GM23338 (cell line): ENCODE measurements around the gene MARCHF9. TPM values are rescaled to one million over a fixed set of nuclear protein-coding genes. Genes with fewer than 3 reads are reported as not detected.

Source experiments
- ATAC-seq: fragments of 200-7000 bp; cut with Tn5 transposase; 3 replicates; pipeline ENCODE4 v1.9.1; 2020
- DNase-seq: peaks from one replicate; pipeline ENCODE4 v3.0.0-alpha.2; 2015; ENCODE audit warnings: low spot score
- H2AFZ ChIP-seq: fragments of 200-600 bp; sonication (generic); 2 replicates; pipeline ENCODE4 v1.8.0; 2016; ENCODE audit warnings: antibody characterized with exemption, mild to moderate bottlenecking, moderate library complexity
- H3F3A ChIP-seq: fragments of 200-600 bp; sonication (generic); replicated peaks from 2 replicates; pipeline ENCODE4 v1.8.0; 2017; ENCODE audit warnings: antibody characterized with exemption, mixed run types, low read depth
- H3K27ac ChIP-seq: fragments of 200-600 bp; sonication (generic); 2 replicates; pipeline ENCODE4 v1.6.1; 2016; ENCODE audit warnings: low read depth
- H3K27me3 ChIP-seq: fragments of 200-600 bp; sonication (generic); 2 replicates; pipeline ENCODE4 v1.8.0; 2016; ENCODE audit warnings: mild to moderate bottlenecking, mixed run types, moderate library complexity; ENCODE audit not compliant: insufficient read depth
- H3K36me3 ChIP-seq: fragments of 200-600 bp; sonication (generic); 2 replicates; pipeline ENCODE4 v1.8.0; 2016; ENCODE audit warnings: mild to moderate bottlenecking; ENCODE audit not compliant: insufficient read depth
- H3K4me1 ChIP-seq: fragments of 200-600 bp; sonication (generic); 2 replicates; pipeline ENCODE4 v1.8.0; 2016; ENCODE audit warnings: mild to moderate bottlenecking, moderate library complexity; ENCODE audit not compliant: insufficient read depth
- H3K4me2 ChIP-seq: fragments of 200-600 bp; sonication (generic); 2 replicates; pipeline ENCODE4 v1.7.1; 2017; ENCODE audit warnings: mixed run types
- H3K4me3 ChIP-seq: fragments of 200-600 bp; sonication (generic); 2 replicates; pipeline ENCODE4 v1.6.1; 2016; ENCODE audit warnings: mixed run types
- H3K79me2 ChIP-seq: fragments of 200-600 bp; sonication (generic); replicated peaks from 2 replicates; pipeline ENCODE4 v1.8.0; 2017; ENCODE audit warnings: mild to moderate bottlenecking; ENCODE audit not compliant: insufficient read depth
- H3K9me2 ChIP-seq: fragments of 200-600 bp; sonication (generic); 2 replicates; pipeline ENCODE4 v1.8.0; 2017; ENCODE audit not compliant: insufficient read depth
- H4K20me1 ChIP-seq: fragments of 200-600 bp; sonication (generic); replicated peaks from 2 replicates; pipeline ENCODE4 v1.8.0; 2017; ENCODE audit warnings: mild to moderate bottlenecking; ENCODE audit not compliant: insufficient read depth
- H3K27ac Mint-ChIP-seq: 2 replicates; pipeline ENCODE4 v1.8.0; 2020; ENCODE audit warnings: inconsistent platforms, mild to moderate bottlenecking, moderate library complexity, mixed read lengths
- H3K27me3 Mint-ChIP-seq: 3 replicates; pipeline ENCODE4 v1.8.0; 2022; ENCODE audit warnings: low read depth, mild to moderate bottlenecking, moderate library complexity, mixed read lengths, inconsistent platforms; ENCODE audit not compliant: insufficient read depth, poor library complexity
- H3K36me3 Mint-ChIP-seq: 3 replicates; pipeline ENCODE4 v1.8.0; 2021; ENCODE audit warnings: low read depth, mild to moderate bottlenecking, inconsistent platforms, moderate library complexity, mixed read lengths
- H3K4me1 Mint-ChIP-seq: 3 replicates; pipeline ENCODE4 v1.8.0; 2020; ENCODE audit warnings: mild to moderate bottlenecking, inconsistent platforms, mixed read lengths
- H3K4me3 Mint-ChIP-seq: 3 replicates; pipeline ENCODE4 v1.8.0; 2021; ENCODE audit warnings: moderate library complexity, mild to moderate bottlenecking, inconsistent platforms, mixed read lengths
- H3K9me3 Mint-ChIP-seq: 3 replicates; pipeline ENCODE4 v1.8.0; 2020; ENCODE audit warnings: moderate library complexity, mild to moderate bottlenecking, inconsistent platforms, mixed read lengths
- CTCF ChIP-seq, 2 experiments: fragments of 200-600 bp in 1 of 2; sonication (generic) in 1 of 2; conservative IDR thresholded peaks; 2 replicates each; pipeline versions ENCODE4 v1.5.1 to v1.6.1; 2016 to 2017; ENCODE audit warnings: antibody characterized with exemption in 2 of 2, low read depth in 2 of 2, mild to moderate bottlenecking in 2 of 2, moderate library complexity in 1 of 2
- ETS1 ChIP-seq: IDR thresholded peaks from 2 replicates; pipeline ENCODE4 v1.6.1; 2016; ENCODE audit warnings: antibody characterized with exemption
- EZH2 ChIP-seq: fragments of 200-600 bp; sonication (generic); IDR thresholded peaks from one replicate; pipeline ENCODE4 v1.8.0; 2017; ENCODE audit warnings: antibody characterized with exemption, mild to moderate bottlenecking, low read depth; ENCODE audit not compliant: unreplicated experiment
- JUNB ChIP-seq: IDR thresholded peaks from one replicate; pipeline ENCODE4 v1.6.1; 2016; ENCODE audit warnings: antibody characterized with exemption; ENCODE audit not compliant: unreplicated experiment
- NANOG ChIP-seq: IDR thresholded peaks from 2 replicates; pipeline ENCODE4 v1.6.1; 2016; ENCODE audit warnings: antibody characterized with exemption, borderline replicate concordance
- REST ChIP-seq: IDR thresholded peaks from one replicate; pipeline ENCODE4 v1.6.1; 2018; ENCODE audit warnings: antibody characterized with exemption; ENCODE audit not compliant: unreplicated experiment
- STAT1 ChIP-seq: IDR thresholded peaks from one replicate; pipeline ENCODE4 v1.6.1; 2016; ENCODE audit warnings: antibody characterized with exemption; ENCODE audit not compliant: unreplicated experiment
- ZNF114 ChIP-seq: fragments of 250-450 bp; sonication (Bioruptor Pico); IDR thresholded peaks from 2 replicates; pipeline ENCODE4 v1.5.0; 2020; ENCODE audit warnings: mild to moderate bottlenecking, moderate library complexity
- ZNF331 ChIP-seq: fragments of 250-450 bp; sonication (Bioruptor Pico); IDR thresholded peaks from 2 replicates; pipeline ENCODE4 v1.5.0; 2020; ENCODE audit warnings: low read depth, mild to moderate bottlenecking, moderate library complexity
- polyA plus RNA-seq: library from polyadenylated mRNA; unstranded; fragments of >200 nt; fragmentation: Nextera tagmentation; extraction: Ambion mirVana; gene quantifications from 2 replicates; pipeline ENCODE4 v1.2.1, GENCODE V29; 2016
- total RNA-seq: library from RNA; depleted of rRNA; stranded (reverse); fragments of >200 nt; shearing (Covaris generic); gene quantifications from 2 replicates; pipeline ENCODE4 v1.2.3, GENCODE V29; 2014

Gene MARCHF9
- total and polyA plus RNA-seq, 2 experiments from 2014 or later = 2.9 to 3.3 TPM

- ATAC-seq (no peak), DNase-seq (no peak)
- H3K27ac Mint-ChIP-seq = no peak overlapping the region
- H3K9me2 ChIP-seq = no peaks in the 10 kb centered on the region
- H2AFZ ChIP-seq = no peak overlapping the region
- H3K4me2 ChIP-seq = no peak overlapping the region
- no peaks in the 10 kb centered on the region for H3F3A ChIP-seq
- TF ChIP-seq ZNF114 (CRISPR knock-in tag) = no peak
- no peak for TF ChIP-seq STAT1
- no peak for TF ChIP-seq NANOG
- H3K27ac ChIP-seq = no peak overlapping the region
- no peaks in the 10 kb centered on the region for H3K36me3 ChIP-seq
- no peaks in the 10 kb centered on the region for H3K79me2 ChIP-seq
- no peak overlapping the region for H3K4me3 Mint-ChIP-seq
- no peaks in the 10 kb centered on the region for H3K9me3 Mint-ChIP-seq
- H3K27me3 ChIP-seq = no peaks in the 10 kb centered on the region
- H3K4me3 ChIP-seq = no peak overlapping the region
- peaks cover 1% of the 10 kb centered on the region for H3K27me3 Mint-ChIP-seq
- peaks cover 4% of the 10 kb centered on the region; the same call in 1 of the 2 replicates for H4K20me1 ChIP-seq
- no peaks in the 10 kb centered on the region for H3K4me1 ChIP-seq
- peaks cover 4% of the 10 kb centered on the region; the same call in 2 of the 3 replicates for H3K36me3 Mint-ChIP-seq
- no peaks in the 10 kb centered on the region for H3K4me1 Mint-ChIP-seq
Measured at GRCh38 chr12:57712701-57713100, 42.2 kb upstream of the MARCHF9 start.

GRCh38 chr12:57713209-57713608 lies 41.7 kb upstream of the MARCHF9 start:
- no peak for DNase-seq
- H4K20me1 ChIP-seq = peaks cover 4% of the 10 kb centered on the region; the same call in 1 of the 2 replicates
- no peak overlapping the region for H3K4me2 ChIP-seq
- no peaks in the 10 kb centered on the region for H3K36me3 ChIP-seq
- no peaks in the 10 kb centered on the region for H3K79me2 ChIP-seq
- H3K9me3 Mint-ChIP-seq = no peaks in the 10 kb centered on the region
- no peak overlapping the region for H3K4me3 Mint-ChIP-seq
- peaks cover 1% of the 10 kb centered on the region for H3K27me3 Mint-ChIP-seq
- H3K36me3 Mint-ChIP-seq = peaks cover 8% of the 10 kb centered on the region
- no peaks in the 10 kb centered on the region for H3K27me3 ChIP-seq
- H2AFZ ChIP-seq = no peak overlapping the region
- H3K4me1 Mint-ChIP-seq = no peaks in the 10 kb centered on the region
- H3K9me2 ChIP-seq = no peaks in the 10 kb centered on the region
- no peak overlapping the region for H3K27ac Mint-ChIP-seq
- H3K4me3 ChIP-seq = no peak overlapping the region
- H3K4me1 ChIP-seq = no peaks in the 10 kb centered on the region
- no peak for ATAC-seq
- no peaks in the 10 kb centered on the region for H3F3A ChIP-seq
- H3K27ac ChIP-seq = no peak overlapping the region
- no peak for TF ChIP-seq STAT1
- TF ChIP-seq JUNB = no peak
- no peak for TF ChIP-seq ETS1
- TF ChIP-seq CTCF (conservative IDR thresholded peaks at IDR 0.05; ENCODE audit: low read depth in 2 of 2) = no peak
- no peak for TF ChIP-seq REST
- TF ChIP-seq ZNF331 (CRISPR knock-in tag) = no peak
- TF ChIP-seq NANOG = no peak
- no peak for TF ChIP-seq ZNF114 (CRISPR knock-in tag)
- no peak for TF ChIP-seq EZH2
